Measurements from ENCODE around the gene MAMDC4.

- TF ChIP-seq CTCF (IDR thresholded peaks at IDR 0.05) (no peak), POLR2A (IDR thresholded peaks at IDR 0.05) (no peak)
Observed at GRCh38 chr9:136837146-136837855, 14.8 kb upstream of the MAMDC4 start.
